Tibial nerve (tissue), 4 donors: ENCODE results near the gene SLC16A10.

Experiments used
- CTCF ChIP-seq, 5 experiments: fragments of 200-600 bp in 3 of 5; fragments of 450-650 bp in 2 of 5; sonication (generic) in 3 of 5; IDR thresholded peaks; one replicate each; pipeline ENCODE4 v1.5.1; 2016 to 2019; ENCODE audit warnings: antibody characterized with exemption in 5 of 5, mild to moderate bottlenecking in 3 of 5, moderate library complexity in 2 of 5
- EP300 ChIP-seq, 2 donors: sonication (generic); formaldehyde crosslinking; IDR thresholded peaks; one replicate each; pipeline ENCODE4 v1.6.1; 2017; ENCODE audit warnings: antibody characterized with exemption in 2 of 2, mild to moderate bottlenecking in 1 of 2

- TF ChIP-seq CTCF (IDR thresholded peaks at IDR 0.05) (no peak), EP300 (IDR thresholded peaks at IDR 0.05) (no peak)
These were observed 100.6 kb downstream of the SLC16A10 start for GRCh38 chr6:111187874-111188273.
